Large intestine (tissue), 3 donors: ENCODE data around the gene LRRC39. TPM values are rescaled to one million over a fixed set of nuclear protein-coding genes. Genes with fewer than 3 reads are reported as not detected.

Experiments
- DNase-seq, 2 donors: peaks; one replicate each; pipeline versions ENCODE4 v3.0.0 to v3.0.0-alpha.2; 2013
- H3K27ac ChIP-seq: one replicate; pipeline ENCODE4 v1.5.1; 2013; ENCODE audit warnings: low read length
- H3K27me3 ChIP-seq: 2 replicates; pipeline ENCODE4 v1.6.1; 2013; ENCODE audit warnings: low read length; ENCODE audit not compliant: control insufficient read depth, insufficient read depth
- H3K36me3 ChIP-seq: 2 replicates; pipeline ENCODE4 v1.6.1; 2013; ENCODE audit warnings: low read length; ENCODE audit not compliant: control insufficient read depth, insufficient read depth
- H3K4me1 ChIP-seq: one replicate; pipeline ENCODE4 v1.6.1; 2013; ENCODE audit warnings: low read length; ENCODE audit not compliant: control insufficient read depth, insufficient read depth
- H3K4me3 ChIP-seq: one replicate; pipeline ENCODE4 v1.5.1; 2013; ENCODE audit warnings: low read length
- H3K9me3 ChIP-seq: one replicate; pipeline ENCODE4 v1.6.1; 2013; ENCODE audit warnings: mild to moderate bottlenecking, low read depth, low read length, moderate library complexity; ENCODE audit not compliant: control insufficient read depth
- WGBS: methylation state at CpG from one replicate; pipeline ENCODE4 v1.1.5; 2013; ENCODE audit warnings: low lambda C conversion rate; ENCODE audit not compliant: insufficient coverage; 5-methylcytosine and 5-hydroxymethylcytosine counted together
- polyA plus RNA-seq: library from polyadenylated mRNA; unstranded; fragments of 120-200 nt; gene quantifications from one replicate; pipeline ENCODE4 v1.2.1, GENCODE V29; 2013

Gene LRRC39
- polyA plus RNA-seq, 1 donor, result 2.0 TPM

GRCh38 chr1:100152271-100152670 is 25.8 kb downstream of the LRRC39 start:
- no CpG with 5 or more reads among the region's 4 CpGs for WGBS
- peaks cover 8% of the 10 kb centered on the region for H3K36me3 ChIP-seq
- no peaks in the 10 kb centered on the region for H3K27me3 ChIP-seq
- DNase-seq, result no peak
- no peak overlapping the region for H3K4me3 ChIP-seq
- H3K4me1 ChIP-seq, result no peaks in the 10 kb centered on the region
- H3K27ac ChIP-seq, result no peak overlapping the region
- no peaks in the 10 kb centered on the region for H3K9me3 ChIP-seq

GRCh38 chr1:100151679-100152078 is 26.4 kb downstream of the LRRC39 start:
- no peaks in the 10 kb centered on the region for H3K9me3 ChIP-seq
- H3K4me3 ChIP-seq, result no peak overlapping the region
- H3K4me1 ChIP-seq, result no peaks in the 10 kb centered on the region
- H3K27ac ChIP-seq, result no peak overlapping the region
- peaks cover 9% of the 10 kb centered on the region for H3K36me3 ChIP-seq
- DNase-seq, result no peak
- WGBS, result no CpG with 5 or more reads among the region's 2 CpGs
- H3K27me3 ChIP-seq, result no peaks in the 10 kb centered on the region

- H3K9me3 ChIP-seq, result no peaks in the 10 kb centered on the region
- no peak overlapping the region for H3K27ac ChIP-seq
- no peaks in the 10 kb centered on the region for H3K4me1 ChIP-seq
- no peak for DNase-seq
- peaks cover 34% of the 10 kb centered on the region for H3K36me3 ChIP-seq
- no peaks in the 10 kb centered on the region for H3K27me3 ChIP-seq
- WGBS, result 95% methylated on average over 3 of the region's 4 CpGs
- no peak overlapping the region for H3K4me3 ChIP-seq
Measured at GRCh38 chr1:100147875-100148274, 30.2 kb downstream of the LRRC39 start.

GRCh38 chr1:100146958-100147357 is 31.1 kb downstream of the LRRC39 start:
- Histone ChIP-seq H3K4me1 (peaks cover 7% of the 10 kb centered on the region), H3K4me3 (no peak overlapping the region), H3K36me3 (peaks cover 39% of the 10 kb centered on the region), H3K9me3 (no peaks in the 10 kb centered on the region), H3K27ac (no peak overlapping the region), H3K27me3 (no peaks in the 10 kb centered on the region)
- no peak for DNase-seq
- WGBS, result no CpG with 5 or more reads among the region's 1 CpG

GRCh38 chr1:100145116-100145515 is 32.9 kb downstream of the LRRC39 start:
- DNase-seq, result peak in 1 of 2 donors; percentile 2
- WGBS, result 72% methylated on average over 2 of the region's 3 CpGs
- Histone ChIP-seq H3K9me3 (no peaks in the 10 kb centered on the region), H3K36me3 (peaks cover 51% of the 10 kb centered on the region), H3K4me3 (no peak overlapping the region), H3K4me1 (peaks cover 7% of the 10 kb centered on the region), H3K27ac (no peak overlapping the region), H3K27me3 (no peaks in the 10 kb centered on the region)

- no peaks in the 10 kb centered on the region for H3K27me3 ChIP-seq
- H3K9me3 ChIP-seq, result no peaks in the 10 kb centered on the region
- no peak overlapping the region for H3K4me3 ChIP-seq
- H3K27ac ChIP-seq, result no peak overlapping the region
- peak in 1 of 2 donors; percentile 3 for DNase-seq
- 67% methylated on average over 3 of the region's 3 CpGs for WGBS
- H3K4me1 ChIP-seq, result peaks cover 7% of the 10 kb centered on the region
- H3K36me3 ChIP-seq, result peaks cover 67% of the 10 kb centered on the region
Measured at GRCh38 chr1:100142343-100142742, 35.7 kb downstream of the LRRC39 start.

- DNase-seq, result no peak
- WGBS, result no CpG with 5 or more reads among the region's 4 CpGs
- peaks cover 7% of the 10 kb centered on the region for H3K4me1 ChIP-seq
- H3K9me3 ChIP-seq, result no peaks in the 10 kb centered on the region
- peaks cover 71% of the 10 kb centered on the region for H3K36me3 ChIP-seq
- no peaks in the 10 kb centered on the region for H3K27me3 ChIP-seq
- no peak overlapping the region for H3K4me3 ChIP-seq
- no peak overlapping the region for H3K27ac ChIP-seq
Measured at GRCh38 chr1:100141192-100141591, 36.9 kb downstream of the LRRC39 start.

- WGBS, result no CpG with 5 or more reads among the region's 2 CpGs
- Histone ChIP-seq H3K4me3 (no peak overlapping the region), H3K36me3 (peaks cover 45% of the 10 kb centered on the region), H3K27ac (no peak overlapping the region), H3K4me1 (peaks cover 6% of the 10 kb centered on the region), H3K9me3 (no peaks in the 10 kb centered on the region), H3K27me3 (no peaks in the 10 kb centered on the region)
- DNase-seq, result no peak
Measured at GRCh38 chr1:100137602-100138001, 40.5 kb downstream of the LRRC39 start.

- H3K36me3 ChIP-seq, result peaks cover 26% of the 10 kb centered on the region
- H3K4me1 ChIP-seq, result peaks cover 5% of the 10 kb centered on the region
- H3K27me3 ChIP-seq, result no peaks in the 10 kb centered on the region
- H3K9me3 ChIP-seq, result no peaks in the 10 kb centered on the region
- no peak overlapping the region for H3K27ac ChIP-seq
- H3K4me3 ChIP-seq, result no peak overlapping the region
- 60% methylated on average over 1 of the region's 3 CpGs for WGBS
- DNase-seq, result no peak
Measured at GRCh38 chr1:100134872-100135271, 43.2 kb downstream of the LRRC39 start.

- DNase-seq, result peak; percentile 97 to 99
- WGBS, result 0% methylated on average over 2 of the region's 57 CpGs
- no peaks in the 10 kb centered on the region for H3K9me3 ChIP-seq
- peak within 1 kb of the TSS; percentile 49 for H3K27ac ChIP-seq
- peaks cover 10% of the 10 kb centered on the region for H3K36me3 ChIP-seq
- H3K4me1 ChIP-seq, result peaks cover 5% of the 10 kb centered on the region
- no peaks in the 10 kb centered on the region for H3K27me3 ChIP-seq
- H3K4me3 ChIP-seq, result peak within 1 kb of the TSS; percentile 84
Measured at GRCh38 chr1:100132566-100133477, 45.2 kb downstream of the LRRC39 start, which contains the start of the genes SASS6 and TRMT13. TSS of gene SASS6 (minus strand) at chr1:100132930. CDS start at chr1:100132814, 116 bp downstream. TSS of gene TRMT13 (plus strand) at chr1:100133163. CDS start at chr1:100133169, 6 bp downstream.
